Adipose tissue (tissue), 3 donors: ENCODE measurements around the gene SPATA22. TPM values are rescaled to one million over a fixed set of nuclear protein-coding genes. Genes with fewer than 3 reads are reported as not detected.
"Not testable (repeated sequence)": the region's sequence is repeated elsewhere in the genome, so short reads cannot be mapped to it uniquely, and the experiment has no call there.

Source experiments
- H3K27ac ChIP-seq: one replicate; pipeline ENCODE4 v1.5.1; 2013; ENCODE audit warnings: low read depth, low read length
- WGBS, 3 donors: extraction: QIAGEN DNeasy Blood & Tissue Kit; methylation state at CpG; one replicate each; pipeline ENCODE4 v1.1.7; 2013; 5-methylcytosine and 5-hydroxymethylcytosine counted together
- polyA plus RNA-seq, 3 donors: library from polyadenylated mRNA; stranded (reverse); fragments of 200-250 nt; gene quantifications; one replicate each; pipeline ENCODE4 v1.2.3, GENCODE V29; 2013
- donor health status: healthy with polysubstance abuse.
- donor health status: Bipolar disorder and iron deficiency.
- donor health status: healthy.

Gene SPATA22, protein sequence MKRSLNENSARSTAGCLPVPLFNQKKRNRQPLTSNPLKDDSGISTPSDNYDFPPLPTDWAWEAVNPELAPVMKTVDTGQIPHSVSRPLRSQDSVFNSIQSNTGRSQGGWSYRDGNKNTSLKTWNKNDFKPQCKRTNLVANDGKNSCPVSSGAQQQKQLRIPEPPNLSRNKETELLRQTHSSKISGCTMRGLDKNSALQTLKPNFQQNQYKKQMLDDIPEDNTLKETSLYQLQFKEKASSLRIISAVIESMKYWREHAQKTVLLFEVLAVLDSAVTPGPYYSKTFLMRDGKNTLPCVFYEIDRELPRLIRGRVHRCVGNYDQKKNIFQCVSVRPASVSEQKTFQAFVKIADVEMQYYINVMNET
- under 1 TPM in 2 of 3 donors, not detected in 1; 0.03 to 0.27 TPM for polyA plus RNA-seq

DNA sequence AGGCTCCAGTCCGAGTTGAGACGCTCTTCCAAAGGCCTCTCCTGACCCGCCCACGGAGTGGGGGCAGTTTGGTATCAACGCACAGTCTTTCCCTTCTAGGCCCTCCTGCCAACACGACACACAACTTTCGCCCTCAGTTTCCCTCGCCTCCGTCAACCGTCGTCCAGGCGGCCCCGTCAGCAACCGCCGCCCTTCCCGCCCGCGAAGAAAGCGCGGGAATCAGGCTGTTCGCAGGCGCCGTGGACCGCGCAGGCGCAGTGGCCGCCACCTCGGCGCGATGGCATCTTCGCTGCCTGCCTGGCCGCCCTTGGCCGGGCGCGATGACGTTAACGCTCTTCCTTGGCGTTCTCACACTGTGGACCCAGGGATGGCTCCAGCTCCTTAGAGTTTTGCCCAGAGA, at the start of gene SPATA22:
Gene SPATA22 (minus strand): TSS at position 221 of the 400 bp plus-strand sequence. CDS start 2,494 bp downstream, outside the sequence.
- WGBS, 3 donors, result 94 to 96% (median 96%) methylated on average over 38 of the region's 38 CpGs
- H3K27ac ChIP-seq, result no peak within 1 kb of the TSS

DNA sequence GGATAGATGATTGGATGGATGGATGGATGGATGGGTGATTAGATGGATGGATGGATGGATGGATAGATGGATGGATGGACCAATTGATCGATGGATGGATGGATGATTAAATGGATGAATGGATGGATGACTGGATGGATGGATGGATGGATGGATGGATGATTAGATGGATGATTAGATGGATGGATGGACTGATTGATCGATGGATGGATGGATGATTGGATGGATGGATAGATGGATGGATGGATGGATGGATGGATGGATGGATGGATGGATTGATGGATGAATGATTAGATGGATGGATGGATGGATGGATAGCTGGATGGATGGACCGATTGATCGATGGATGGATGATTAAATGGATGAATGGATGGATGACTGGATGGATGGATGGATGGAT, 47.9 kb upstream of the SPATA22 start:
- 86 to 97% (median 97%) methylated on average over 4 of the region's 4 CpGs for WGBS, 3 donors
- H3K27ac ChIP-seq, result not testable (repeated sequence)

DNA sequence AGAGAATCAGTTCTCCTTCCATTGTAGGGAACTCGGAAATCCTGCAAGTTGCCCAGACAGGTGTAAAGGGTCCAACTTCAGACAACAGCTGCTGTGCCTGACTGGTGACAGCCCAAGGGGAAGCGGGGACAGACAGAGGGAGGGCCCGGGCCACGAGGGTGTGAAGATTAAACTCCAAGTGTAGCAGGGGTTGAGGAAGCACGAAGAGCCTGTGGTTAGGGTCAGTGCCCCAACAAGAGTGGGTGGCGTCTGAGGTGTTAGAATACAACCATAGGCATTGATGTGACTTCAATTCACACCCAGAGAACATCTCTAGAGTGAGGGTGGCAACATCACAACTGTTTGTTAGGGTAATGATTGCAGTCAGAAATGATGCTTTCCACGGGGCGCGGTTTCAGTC, 43.3 kb upstream of the SPATA22 start:
- WGBS, 3 donors, result 77 to 86% (median 79%) methylated on average over 9 of the region's 9 CpGs
- H3K27ac ChIP-seq, result no peak overlapping the region

DNA sequence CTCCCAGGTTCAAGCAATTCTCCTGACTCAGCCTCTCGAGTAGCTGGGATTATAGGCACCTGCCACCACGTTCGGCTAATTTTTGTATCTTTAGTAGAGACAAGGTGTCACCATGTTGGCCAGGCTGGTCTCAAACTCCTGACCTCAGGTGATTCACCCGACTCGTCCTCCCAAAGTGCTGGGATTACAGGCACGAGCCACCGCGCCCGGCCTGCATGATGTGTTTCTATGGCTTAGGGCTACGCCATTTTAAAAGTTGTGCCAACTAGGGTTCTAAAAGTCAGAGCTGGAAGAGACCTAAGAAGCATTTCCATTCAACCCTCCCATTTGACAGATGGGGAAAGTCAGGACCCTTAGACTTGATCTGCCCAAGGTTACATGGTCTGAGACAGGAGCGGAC, 42.5 kb upstream of the SPATA22 start:
- H3K27ac ChIP-seq, result not testable (repeated sequence)
- 88 to 94% (median 93%) methylated on average over 11 of the region's 11 CpGs for WGBS, 3 donors

DNA sequence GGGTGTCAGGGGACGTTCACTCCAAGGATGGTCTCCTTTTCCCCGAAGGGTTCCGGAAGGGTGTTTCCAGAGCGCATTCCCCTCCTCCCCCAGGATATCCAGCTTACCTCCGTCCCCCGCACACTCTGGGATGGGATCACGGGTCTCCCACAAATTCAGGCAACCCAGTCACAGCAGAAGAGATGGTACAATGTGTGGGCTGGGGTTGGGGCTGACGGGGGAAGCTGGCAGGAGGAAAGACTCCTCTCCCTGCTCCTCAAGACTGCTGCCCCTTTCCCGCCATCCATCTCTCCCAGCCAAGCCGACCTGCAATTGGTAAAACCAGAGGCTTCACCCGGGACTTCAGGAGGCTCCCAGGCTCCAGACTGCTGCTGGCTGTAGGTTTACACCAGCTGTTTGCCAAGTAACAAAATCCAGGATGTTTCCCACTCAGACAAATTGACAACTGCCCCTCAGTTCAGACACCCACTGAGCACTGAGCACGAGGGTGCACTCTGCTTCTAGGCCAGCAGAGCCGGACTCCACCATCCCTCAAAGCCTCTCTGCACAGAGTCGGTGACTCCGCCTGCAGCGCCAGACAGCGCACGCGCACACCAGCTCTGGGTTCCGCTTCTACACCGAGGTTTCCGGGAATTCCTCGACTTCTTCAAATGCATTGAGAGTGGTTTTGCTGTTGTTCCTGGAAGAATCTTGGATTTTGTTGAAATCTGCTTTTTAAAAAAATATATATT, 41.9 kb upstream of the SPATA22 start:
- 73 to 88% (median 81%) methylated on average over 23 of the region's 23 CpGs for WGBS, 3 donors
- H3K27ac ChIP-seq, result peak overlapping the region; percentile 62

DNA sequence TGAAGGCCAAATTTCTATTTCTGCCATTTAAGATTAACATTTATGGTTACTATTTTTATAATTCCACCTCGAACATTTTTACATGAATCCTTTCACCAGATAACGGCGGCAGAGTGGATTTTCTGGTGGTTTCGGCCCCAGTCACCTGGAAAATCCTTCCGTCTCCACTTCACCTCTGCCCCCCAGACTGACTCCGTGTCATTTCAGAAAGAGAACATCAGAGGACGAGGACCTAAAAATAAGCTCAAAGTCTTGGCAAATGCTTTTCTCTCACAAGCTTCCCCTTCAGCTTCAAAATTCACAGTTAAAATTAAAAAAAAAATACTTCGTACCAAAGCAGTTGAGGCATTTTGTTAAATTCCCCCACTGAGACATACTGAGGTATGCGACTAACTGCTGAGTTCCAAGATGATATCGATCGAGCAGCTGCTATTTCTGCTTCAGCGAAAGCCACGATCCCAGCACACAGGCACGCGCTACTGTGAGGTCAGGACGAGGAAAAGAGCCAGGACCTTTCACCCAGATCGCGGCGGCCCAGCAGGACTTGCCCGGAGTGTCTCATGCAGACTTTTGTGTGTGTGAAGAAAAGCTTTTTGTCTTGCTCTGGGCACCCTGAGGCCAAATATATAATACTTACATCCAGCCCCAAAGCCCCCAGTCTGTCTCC, 41.0 kb upstream of the SPATA22 start:
- 43 to 58% (median 47%) methylated on average over 20 of the region's 20 CpGs for WGBS, 3 donors

DNA sequence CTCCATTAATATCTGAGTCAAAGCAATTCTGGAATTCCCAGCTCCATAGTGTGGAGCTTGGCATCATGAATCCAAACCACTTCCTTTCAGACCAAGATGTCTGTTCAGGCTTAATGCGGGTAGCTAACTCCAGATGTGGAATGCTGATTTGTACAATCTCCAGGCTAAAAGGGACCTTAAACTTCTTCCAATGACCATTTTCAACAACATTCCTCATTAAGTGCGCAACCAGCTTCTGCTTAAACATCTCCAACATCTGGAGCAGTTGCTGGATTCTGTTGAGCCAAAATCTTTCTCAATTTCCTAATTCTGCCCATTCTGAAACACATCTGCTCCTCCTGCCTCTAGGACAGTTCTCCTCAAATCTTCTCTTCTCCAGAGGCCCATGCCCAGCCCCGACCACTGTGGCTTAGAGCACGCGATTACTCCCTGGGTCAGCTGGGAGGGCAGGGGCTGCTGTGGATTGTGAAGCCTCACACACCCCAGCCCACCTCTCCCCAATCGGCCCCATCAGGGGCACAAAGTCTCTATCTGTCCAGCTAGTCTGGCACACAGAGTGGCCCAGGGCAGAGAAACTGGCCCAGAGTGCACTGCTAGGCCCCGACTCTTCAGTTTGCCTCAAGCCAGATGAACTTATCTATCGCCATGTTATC, 40.4 kb upstream of the SPATA22 start:
- WGBS, 3 donors, result 54 to 65% (median 59%) methylated on average over 8 of the region's 8 CpGs
- no peak overlapping the region for H3K27ac ChIP-seq

More for the DNA sequence above, 41.0 kb upstream of the SPATA22 start:
- no peak overlapping the region for H3K27ac ChIP-seq

DNA sequence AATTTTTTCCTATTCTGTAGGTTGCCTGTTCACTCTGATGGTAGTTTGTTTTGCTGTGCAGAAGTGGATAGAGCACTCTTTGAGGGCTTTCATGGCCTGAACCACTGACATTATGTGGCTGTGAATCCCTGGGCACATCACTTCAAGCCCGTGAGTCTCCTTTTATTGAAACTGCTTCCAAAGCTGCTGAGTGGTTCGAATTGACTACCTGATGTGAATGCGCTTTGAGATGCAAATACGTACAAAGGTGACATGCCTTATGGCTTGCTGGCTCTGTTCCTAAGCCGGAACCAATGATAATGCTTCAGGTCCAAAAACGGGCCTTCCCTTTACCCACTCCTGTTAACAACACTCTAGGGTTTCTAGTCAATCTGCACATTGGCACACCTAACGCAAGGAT, 38.5 kb upstream of the SPATA22 start:
- no peak overlapping the region for H3K27ac ChIP-seq
- 63 to 68% (median 66%) methylated on average over 7 of the region's 7 CpGs for WGBS, 3 donors

DNA sequence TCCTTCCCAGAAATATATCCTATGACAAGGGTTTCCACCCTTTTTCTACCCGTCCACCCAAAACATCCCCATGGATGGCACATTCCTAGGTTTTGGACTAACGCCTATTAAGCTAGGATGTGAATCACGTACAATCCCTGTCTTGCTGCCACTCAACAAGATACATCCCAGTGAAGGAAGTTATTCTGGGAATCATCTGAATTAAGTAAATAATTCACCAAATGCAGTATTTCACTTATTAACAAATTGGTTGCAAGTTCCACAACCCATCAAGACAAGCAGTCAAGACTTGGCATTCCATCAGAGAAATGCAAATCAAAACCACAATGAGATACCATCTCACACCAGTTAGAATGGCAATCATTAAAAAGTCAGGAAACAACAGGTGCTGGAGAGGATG, 36.2 kb upstream of the SPATA22 start:
- H3K27ac ChIP-seq, result no peak overlapping the region
- 73 to 88% (median 86%) methylated on average over 3 of the region's 3 CpGs for WGBS, 3 donors

DNA sequence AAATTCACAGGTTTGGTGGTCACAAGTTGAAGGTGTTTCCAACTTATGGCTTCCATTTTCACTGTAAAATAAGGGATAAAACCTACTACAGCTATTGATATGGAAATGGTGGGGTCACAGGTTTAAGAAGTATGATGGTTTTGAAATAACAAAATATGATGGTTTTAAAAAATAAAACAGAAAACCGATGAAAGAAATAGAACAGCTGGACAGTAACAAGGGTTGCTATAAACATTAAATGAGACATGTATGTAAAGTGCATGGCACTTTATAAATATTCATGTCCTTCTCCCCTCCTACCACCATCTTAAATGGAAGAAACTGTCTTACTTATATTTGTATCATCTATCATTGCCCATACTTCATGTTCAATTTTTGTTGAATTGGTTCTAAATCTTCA, 35.5 kb upstream of the SPATA22 start:
- 60 to 80% (median 77%) methylated on average over 1 of the region's 1 CpG for WGBS, 3 donors
- no peak overlapping the region for H3K27ac ChIP-seq

DNA sequence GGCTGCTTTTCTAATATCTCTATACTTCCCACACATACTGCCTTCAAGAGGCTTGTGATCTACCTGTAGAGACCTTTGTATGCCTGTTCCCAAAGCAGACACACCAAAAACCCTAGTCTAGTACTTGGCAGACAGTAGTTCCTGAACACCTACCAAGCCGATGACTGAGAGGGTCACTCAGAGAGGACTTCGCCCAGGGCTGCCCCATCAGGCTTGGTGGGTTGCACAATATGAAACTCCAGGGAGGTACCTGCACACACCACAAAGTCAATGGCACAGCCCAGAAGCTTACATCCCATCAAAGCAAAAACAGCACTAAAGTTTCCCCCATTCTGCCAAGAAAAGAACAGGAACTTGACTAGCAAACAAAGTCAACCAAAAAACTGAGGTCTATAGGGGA, 34.4 kb upstream of the SPATA22 start:
- 91 to 96% (median 95%) methylated on average over 2 of the region's 2 CpGs for WGBS, 3 donors
- no peak overlapping the region for H3K27ac ChIP-seq

DNA sequence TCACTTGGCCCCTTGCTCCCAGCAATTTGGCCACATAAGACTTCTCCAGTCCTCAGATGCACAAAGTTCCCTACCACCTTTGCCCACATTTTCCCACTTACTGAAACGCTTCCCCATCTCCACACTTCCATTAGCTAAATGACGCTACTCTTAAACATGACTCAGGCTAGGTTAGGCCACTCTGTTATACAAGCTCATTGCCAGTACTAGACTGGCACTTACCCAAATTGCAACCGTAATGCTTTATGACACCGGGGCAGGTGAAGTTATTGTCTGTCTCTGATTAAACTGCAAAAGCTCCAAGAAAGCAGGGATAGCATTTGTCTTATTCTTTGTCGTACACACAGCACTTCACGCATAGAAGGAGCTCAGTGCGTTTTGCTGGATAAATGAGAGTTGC, 33.4 kb upstream of the SPATA22 start:
- WGBS, 3 donors, result 80 to 90% (median 89%) methylated on average over 7 of the region's 7 CpGs

DNA sequence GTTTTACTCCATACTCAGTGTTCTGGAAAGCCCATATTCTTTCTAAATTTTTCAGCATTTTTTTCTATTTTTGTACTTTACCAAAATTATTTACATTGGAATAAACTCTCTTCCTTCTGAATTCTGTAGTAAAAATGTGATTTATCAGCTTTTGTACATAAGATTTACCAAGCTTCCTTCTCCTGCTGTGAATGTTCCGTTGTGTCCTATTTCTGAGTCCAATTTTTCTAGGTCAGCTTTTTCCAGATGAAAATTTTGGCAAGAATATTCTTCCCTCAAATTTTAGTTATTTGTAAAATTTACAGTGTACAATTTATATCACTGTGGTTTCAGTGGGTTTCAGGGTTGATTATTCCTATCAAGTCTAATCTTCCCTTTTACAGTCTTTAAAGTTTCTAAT, 31.7 kb upstream of the SPATA22 start:
- H3K27ac ChIP-seq, result no peak overlapping the region
- 48 to 69% (median 55%) methylated on average over 1 of the region's 1 CpG for WGBS, 3 donors

More for the DNA sequence above, 33.4 kb upstream of the SPATA22 start:
- no peak overlapping the region for H3K27ac ChIP-seq

DNA sequence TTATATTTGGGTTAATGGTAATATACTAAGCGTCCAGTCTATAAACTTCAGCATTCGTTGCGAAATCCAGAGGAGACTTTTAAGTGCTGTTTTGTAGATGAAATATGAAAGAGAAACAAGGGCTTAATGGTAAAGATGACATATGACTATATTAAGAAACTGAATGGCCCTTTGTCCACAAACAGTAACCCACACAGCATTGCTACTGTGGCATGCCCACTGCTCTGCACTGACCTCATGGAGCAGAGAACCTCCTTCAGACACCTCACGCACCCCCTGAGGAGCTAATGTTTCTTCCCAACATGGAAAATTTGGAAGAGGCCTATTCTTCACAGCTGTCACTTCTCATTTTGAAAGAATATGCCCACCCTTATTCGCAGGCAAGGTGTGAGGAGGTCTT, 30.8 kb upstream of the SPATA22 start:
- no peak overlapping the region for H3K27ac ChIP-seq
- 71 to 73% (median 72%) methylated on average over 5 of the region's 5 CpGs for WGBS, 3 donors

DNA sequence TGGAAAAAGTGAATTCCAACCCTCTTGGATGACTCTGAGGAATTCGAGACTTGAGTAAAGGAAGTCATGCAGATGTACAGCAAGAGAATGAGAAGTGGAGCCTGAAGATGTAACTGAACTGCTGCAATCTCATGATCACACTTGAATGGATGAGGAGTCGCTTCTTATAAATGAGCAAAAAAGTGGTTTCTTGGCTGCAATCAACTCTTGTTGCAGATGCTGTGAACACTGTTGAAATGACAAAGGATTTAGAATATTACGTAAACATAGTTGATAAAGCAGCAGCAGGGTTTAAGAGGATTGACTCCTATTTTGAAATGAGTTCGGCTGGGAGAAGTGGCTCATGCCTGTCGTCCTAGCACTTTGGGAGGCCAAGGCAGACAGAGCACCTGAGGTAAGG, 29.7 kb upstream of the SPATA22 start:
- H3K27ac ChIP-seq, result no peak overlapping the region
- WGBS, 3 donors, result 70 to 77% (median 77%) methylated on average over 5 of the region's 5 CpGs

DNA sequence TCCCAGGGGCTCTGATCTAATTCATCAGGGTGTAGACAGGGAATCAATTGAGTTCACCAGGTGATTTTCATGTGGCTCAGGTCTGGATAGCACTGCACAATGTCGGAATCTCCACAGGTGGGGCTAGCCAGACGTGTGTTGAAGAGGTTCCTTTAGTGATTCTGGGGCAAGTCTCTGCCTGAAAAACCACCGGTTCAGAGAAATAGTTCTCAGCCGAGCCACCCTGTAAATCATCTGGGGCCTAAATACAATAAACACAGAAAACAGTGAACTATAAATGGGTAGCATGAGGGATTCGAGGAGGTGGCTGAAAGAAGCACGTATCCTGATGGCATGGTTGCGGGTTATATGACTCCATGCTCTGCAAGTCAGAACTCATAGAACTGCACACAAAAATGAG, 25.5 kb upstream of the SPATA22 start:
- WGBS, 3 donors, result 62 to 84% (median 83%) methylated on average over 7 of the region's 7 CpGs
- no peak overlapping the region for H3K27ac ChIP-seq

DNA sequence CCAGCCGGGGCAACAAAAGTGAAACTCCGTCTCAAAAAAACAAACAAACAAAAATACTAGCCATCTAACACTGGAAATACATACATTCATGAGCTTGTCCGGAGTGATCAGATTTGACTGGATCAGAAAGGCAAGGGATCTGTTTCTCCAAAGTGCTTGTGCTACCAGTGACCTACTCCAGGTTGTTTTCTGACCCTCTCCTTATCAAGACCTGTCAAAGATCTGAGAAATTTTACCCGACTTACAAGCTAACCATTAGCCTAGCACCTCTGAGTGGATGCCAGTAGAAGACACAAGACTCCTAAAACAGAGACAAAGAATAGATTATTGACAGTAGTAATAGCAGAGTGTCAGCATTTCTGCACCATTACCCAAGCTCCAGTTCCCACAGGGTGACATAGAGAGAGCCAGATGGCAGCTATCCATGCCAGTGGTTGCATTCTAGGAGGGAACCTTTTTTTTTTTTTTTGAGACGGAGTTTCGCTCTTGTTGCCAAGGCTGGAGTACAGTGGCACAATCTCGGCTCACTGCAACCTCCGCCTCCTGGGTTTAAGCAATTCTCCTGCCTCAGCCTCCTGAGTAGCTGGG, 14.0 kb upstream of the SPATA22 start:
- no peak overlapping the region for H3K27ac ChIP-seq
- WGBS, 3 donors, result 53 to 83% (median 77%) methylated on average over 8 of the region's 8 CpGs

DNA sequence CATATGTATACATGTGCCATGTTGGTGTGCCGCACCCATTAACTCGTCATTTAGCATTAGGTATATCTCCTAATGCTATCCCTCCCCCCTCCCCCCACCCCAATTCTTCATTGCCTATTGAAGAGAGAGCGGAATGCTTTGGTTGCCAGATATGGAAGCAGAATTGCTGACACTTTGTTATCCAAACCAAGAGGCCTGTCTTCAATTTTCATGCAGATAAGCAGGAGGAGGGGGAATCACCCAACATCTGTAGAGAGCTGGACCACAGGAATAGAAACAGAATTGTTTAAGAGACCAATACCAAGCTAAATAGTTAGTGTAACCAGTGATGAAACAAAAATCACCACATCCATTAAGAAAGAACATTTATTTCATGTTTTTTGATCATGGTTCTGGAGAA, 11.2 kb upstream of the SPATA22 start:
- no peak overlapping the region for H3K27ac ChIP-seq
- 64 to 90% (median 79%) methylated on average over 2 to 3 of the region's 3 CpGs for WGBS, 3 donors
